ENCODE data around the gene CYS1.

GRCh38 chr2:10016802-10017258, 63.4 kb downstream of the CYS1 start:
- TF ChIP-seq, protein P1, sequence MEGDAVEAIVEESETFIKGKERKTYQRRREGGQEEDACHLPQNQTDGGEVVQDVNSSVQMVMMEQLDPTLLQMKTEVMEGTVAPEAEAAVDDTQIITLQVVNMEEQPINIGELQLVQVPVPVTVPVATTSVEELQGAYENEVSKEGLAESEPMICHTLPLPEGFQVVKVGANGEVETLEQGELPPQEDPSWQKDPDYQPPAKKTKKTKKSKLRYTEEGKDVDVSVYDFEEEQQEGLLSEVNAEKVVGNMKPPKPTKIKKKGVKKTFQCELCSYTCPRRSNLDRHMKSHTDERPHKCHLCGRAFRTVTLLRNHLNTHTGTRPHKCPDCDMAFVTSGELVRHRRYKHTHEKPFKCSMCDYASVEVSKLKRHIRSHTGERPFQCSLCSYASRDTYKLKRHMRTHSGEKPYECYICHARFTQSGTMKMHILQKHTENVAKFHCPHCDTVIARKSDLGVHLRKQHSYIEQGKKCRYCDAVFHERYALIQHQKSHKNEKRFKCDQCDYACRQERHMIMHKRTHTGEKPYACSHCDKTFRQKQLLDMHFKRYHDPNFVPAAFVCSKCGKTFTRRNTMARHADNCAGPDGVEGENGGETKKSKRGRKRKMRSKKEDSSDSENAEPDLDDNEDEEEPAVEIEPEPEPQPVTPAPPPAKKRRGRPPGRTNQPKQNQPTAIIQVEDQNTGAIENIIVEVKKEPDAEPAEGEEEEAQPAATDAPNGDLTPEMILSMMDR (IDR thresholded peaks at IDR 0.05), result no peak
- no peak for TF ChIP-seq E2F1 (CRISPR knock-in tag; IDR thresholded peaks at IDR 0.05)
- TF ChIP-seq, protein P2, sequence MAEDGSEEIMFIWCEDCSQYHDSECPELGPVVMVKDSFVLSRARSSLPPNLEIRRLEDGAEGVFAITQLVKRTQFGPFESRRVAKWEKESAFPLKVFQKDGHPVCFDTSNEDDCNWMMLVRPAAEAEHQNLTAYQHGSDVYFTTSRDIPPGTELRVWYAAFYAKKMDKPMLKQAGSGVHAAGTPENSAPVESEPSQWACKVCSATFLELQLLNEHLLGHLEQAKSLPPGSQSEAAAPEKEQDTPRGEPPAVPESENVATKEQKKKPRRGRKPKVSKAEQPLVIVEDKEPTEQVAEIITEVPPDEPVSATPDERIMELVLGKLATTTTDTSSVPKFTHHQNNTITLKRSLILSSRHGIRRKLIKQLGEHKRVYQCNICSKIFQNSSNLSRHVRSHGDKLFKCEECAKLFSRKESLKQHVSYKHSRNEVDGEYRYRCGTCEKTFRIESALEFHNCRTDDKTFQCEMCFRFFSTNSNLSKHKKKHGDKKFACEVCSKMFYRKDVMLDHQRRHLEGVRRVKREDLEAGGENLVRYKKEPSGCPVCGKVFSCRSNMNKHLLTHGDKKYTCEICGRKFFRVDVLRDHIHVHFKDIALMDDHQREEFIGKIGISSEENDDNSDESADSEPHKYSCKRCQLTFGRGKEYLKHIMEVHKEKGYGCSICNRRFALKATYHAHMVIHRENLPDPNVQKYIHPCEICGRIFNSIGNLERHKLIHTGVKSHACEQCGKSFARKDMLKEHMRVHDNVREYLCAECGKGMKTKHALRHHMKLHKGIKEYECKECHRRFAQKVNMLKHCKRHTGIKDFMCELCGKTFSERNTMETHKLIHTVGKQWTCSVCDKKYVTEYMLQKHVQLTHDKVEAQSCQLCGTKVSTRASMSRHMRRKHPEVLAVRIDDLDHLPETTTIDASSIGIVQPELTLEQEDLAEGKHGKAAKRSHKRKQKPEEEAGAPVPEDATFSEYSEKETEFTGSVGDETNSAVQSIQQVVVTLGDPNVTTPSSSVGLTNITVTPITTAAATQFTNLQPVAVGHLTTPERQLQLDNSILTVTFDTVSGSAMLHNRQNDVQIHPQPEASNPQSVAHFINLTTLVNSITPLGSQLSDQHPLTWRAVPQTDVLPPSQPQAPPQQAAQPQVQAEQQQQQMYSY (CRISPR knock-in tag; IDR thresholded peaks at IDR 0.05), result no peak
- TF ChIP-seq, protein P3, sequence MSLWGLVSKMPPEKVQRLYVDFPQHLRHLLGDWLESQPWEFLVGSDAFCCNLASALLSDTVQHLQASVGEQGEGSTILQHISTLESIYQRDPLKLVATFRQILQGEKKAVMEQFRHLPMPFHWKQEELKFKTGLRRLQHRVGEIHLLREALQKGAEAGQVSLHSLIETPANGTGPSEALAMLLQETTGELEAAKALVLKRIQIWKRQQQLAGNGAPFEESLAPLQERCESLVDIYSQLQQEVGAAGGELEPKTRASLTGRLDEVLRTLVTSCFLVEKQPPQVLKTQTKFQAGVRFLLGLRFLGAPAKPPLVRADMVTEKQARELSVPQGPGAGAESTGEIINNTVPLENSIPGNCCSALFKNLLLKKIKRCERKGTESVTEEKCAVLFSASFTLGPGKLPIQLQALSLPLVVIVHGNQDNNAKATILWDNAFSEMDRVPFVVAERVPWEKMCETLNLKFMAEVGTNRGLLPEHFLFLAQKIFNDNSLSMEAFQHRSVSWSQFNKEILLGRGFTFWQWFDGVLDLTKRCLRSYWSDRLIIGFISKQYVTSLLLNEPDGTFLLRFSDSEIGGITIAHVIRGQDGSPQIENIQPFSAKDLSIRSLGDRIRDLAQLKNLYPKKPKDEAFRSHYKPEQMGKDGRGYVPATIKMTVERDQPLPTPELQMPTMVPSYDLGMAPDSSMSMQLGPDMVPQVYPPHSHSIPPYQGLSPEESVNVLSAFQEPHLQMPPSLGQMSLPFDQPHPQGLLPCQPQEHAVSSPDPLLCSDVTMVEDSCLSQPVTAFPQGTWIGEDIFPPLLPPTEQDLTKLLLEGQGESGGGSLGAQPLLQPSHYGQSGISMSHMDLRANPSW (CRISPR knock-in tag; conservative IDR thresholded peaks at IDR 0.05; ENCODE audit: low read depth), result no peak
